HepG2 (cell line): ENCODE results near the gene TRRAP. TPM values are rescaled to one million over a fixed set of nuclear protein-coding genes. Genes with fewer than 3 reads are reported as not detected.

Source experiments
- ATAC-seq: fragments of 200-7000 bp; cut with Tn5 transposase; 3 replicates; pipeline ENCODE4 v1.9.1; 2020; ENCODE audit warnings: mild to moderate bottlenecking, moderate library complexity
- BruUV-seq: library from RNA; stranded (reverse); fragments of 400-500 nt; replicated peaks from 2 replicates; lab custom pipeline; 2021; lab: Mats Ljungman, UMichigan
- CTCF ChIA-PET: fragments of 300-600 bp; formaldehyde crosslinking; extraction: SDS; loops from one replicate; lab custom pipeline; 2021; ENCODE audit warnings: low total read pairs, inconsistent platforms, low intra/inter-chr PET ratio; lab: Yijun Ruan, JAX
- POLR2A ChIA-PET: fragments of 350-600 bp; sonication (Branson Sonifier 250); formaldehyde crosslinking; loops from one replicate; lab custom pipeline; 2020; ENCODE audit warnings: antibody characterized with exemption, inconsistent platforms; lab: Yijun Ruan, JAX
- DNase-seq: peaks from one replicate; pipeline ENCODE4 v3.0.0-alpha.2; 2015; ENCODE audit warnings: low spot score
- FAIRE-seq: peaks from 3 replicates; lab custom pipeline; 2011; peaks lifted over from hg19 to GRCh38; lab: Jason Lieb, UNC
- H2AFZ ChIP-seq: one replicate; pipeline ENCODE4 v1.6.1; 2011; ENCODE audit warnings: low read length, inconsistent platforms
- H3K27ac ChIP-seq: fragments of 300-600 bp; 3 replicates; pipeline ENCODE4 v1.8.0; 2011; ENCODE audit warnings: mixed run types, mild to moderate bottlenecking, mixed read lengths, low read length, inconsistent platforms; ENCODE audit not compliant: insufficient read depth; ENCODE audit errors: extremely low read length
- H3K27me3 ChIP-seq, 2 experiments: fragments of 200-600 bp in 1 of 2; 2 replicates in 1 of 2; 3 replicates in 1 of 2; pipeline versions ENCODE4 v1.6.0 to v1.8.0; 2011; ENCODE audit warnings: low read length in 2 of 2, mild to moderate bottlenecking in 2 of 2, moderate library complexity in 2 of 2, inconsistent platforms in 1 of 2; ENCODE audit not compliant: insufficient read depth in 2 of 2, control insufficient read depth in 1 of 2
- H3K36me3 ChIP-seq, 2 experiments: fragments of 200-600 bp in 1 of 2; replicated peaks in 1 of 2; 2 replicates in 1 of 2; 3 replicates in 1 of 2; pipeline versions ENCODE4 v1.5.1 to v1.8.0; 2011; ENCODE audit warnings: low read length in 2 of 2, inconsistent platforms in 1 of 2; ENCODE audit not compliant: insufficient read depth in 2 of 2, control insufficient read depth in 1 of 2
- H3K4me1 ChIP-seq: 2 replicates; pipeline ENCODE4 v1.5.1; 2012; ENCODE audit warnings: low read length, inconsistent platforms; ENCODE audit not compliant: insufficient read depth
- H3K4me2 ChIP-seq: 2 replicates; pipeline ENCODE4 v1.6.0; 2011; ENCODE audit warnings: low read depth, low read length, inconsistent platforms
- H3K4me3 ChIP-seq, 3 experiments: fragments of 200-600 bp in 1 of 3; sonication (generic), shearing (Covaris generic) in 1 of 3; replicated peaks in 1 of 3; 2 replicates each; pipeline ENCODE4 v1.5.1; 2011 to 2016; ENCODE audit warnings: low read length in 3 of 3, inconsistent platforms in 2 of 3, low read depth in 2 of 3, mild to moderate bottlenecking in 2 of 3, control low read depth in 1 of 3, mixed read lengths in 1 of 3; ENCODE audit not compliant: insufficient read depth in 1 of 3
- H3K79me2 ChIP-seq: one replicate; pipeline ENCODE4 v1.6.1; 2011; ENCODE audit warnings: low read length, inconsistent platforms; ENCODE audit not compliant: insufficient read depth
- H3K9ac ChIP-seq: 2 replicates; pipeline ENCODE4 v1.6.0; 2011; ENCODE audit warnings: mild to moderate bottlenecking, low read depth, low read length, inconsistent platforms; ENCODE audit not compliant: insufficient read depth
- H3K9me3 ChIP-seq: 2 replicates; pipeline ENCODE4 v1.5.1; 2012; ENCODE audit warnings: mild to moderate bottlenecking, low read length
- H4K20me1 ChIP-seq: 2 replicates; pipeline ENCODE4 v1.6.0; 2011; ENCODE audit warnings: inconsistent platforms, mild to moderate bottlenecking, low read length, moderate library complexity; ENCODE audit not compliant: insufficient read depth
- BCLAF1 ChIP-seq: fragments of 450-650 bp; IDR thresholded peaks from 2 replicates; pipeline ENCODE4 v1.6.1; 2017; ENCODE audit warnings: mild to moderate bottlenecking
- NPAS2 ChIP-seq: sonication (generic); formaldehyde crosslinking; IDR thresholded peaks from 2 replicates; pipeline ENCODE4 v1.8.0; 2022; ENCODE audit warnings: mild to moderate bottlenecking, missing genetic modification reagents, borderline replicate concordance
- PAXIP1 ChIP-seq: sonication (generic); formaldehyde crosslinking; conservative IDR thresholded peaks from 2 replicates; pipeline ENCODE4 v1.4.0; 2020; ENCODE audit warnings: mild to moderate bottlenecking, missing genetic modification reagents, moderate library complexity
- PBX2 ChIP-seq: IDR thresholded peaks from 2 replicates; pipeline ENCODE4 v1.6.1; 2016; ENCODE audit warnings: control low read depth
- PREB ChIP-seq: sonication (generic); formaldehyde crosslinking; IDR thresholded peaks from 2 replicates; pipeline ENCODE4 v1.4.0; 2020; ENCODE audit warnings: missing genetic modification reagents
- REST ChIP-seq, 2 experiments: IDR thresholded peaks; 2 replicates each; pipeline ENCODE4 v1.6.1; 2011 to 2012; ENCODE audit warnings: low read length in 2 of 2, borderline replicate concordance in 1 of 2, low read depth in 1 of 2, mild to moderate bottlenecking in 1 of 2, moderate library complexity in 1 of 2
- SMYD3 ChIP-seq: sonication (generic); formaldehyde crosslinking; IDR thresholded peaks from 2 replicates; pipeline ENCODE4 v1.8.1; 2023; ENCODE audit warnings: mild to moderate bottlenecking, missing genetic modification reagents
- ZMYM3 ChIP-seq: sonication (generic); formaldehyde crosslinking; IDR thresholded peaks from 2 replicates; pipeline ENCODE4 v1.5.1; 2020; ENCODE audit warnings: mild to moderate bottlenecking, missing genetic modification reagents
- ZNF143 ChIP-seq: sonication (generic); formaldehyde crosslinking; IDR thresholded peaks from 2 replicates; pipeline ENCODE4 v1.4.0; 2020; ENCODE audit warnings: missing genetic modification reagents
- ZNF580 ChIP-seq: IDR thresholded peaks from 2 replicates; pipeline ENCODE4 v1.6.1; 2016; ENCODE audit warnings: low read depth, borderline replicate concordance
- WGBS: methylation state at CpG from one replicate; pipeline ENCODE4 v1.1.6; 2017; ENCODE audit warnings: low lambda C conversion rate; 5-methylcytosine and 5-hydroxymethylcytosine counted together
- in situ Hi-C: cut with HindIII; loops from 2 replicates; pipeline ENCODE4 v1.10.0; 2017; ENCODE audit warnings: low pct_unique_long_range_greater_than_20kb; ENCODE audit not compliant: extremely low pct_ligation_motif_present
- intact Hi-C: fragments of 100-400 bp; cut with micrococcal nuclease; formaldehyde crosslinking; loops from one replicate; pipeline ENCODE4 v1.10.0; 2022; ENCODE audit not compliant: unreplicated experiment
- polyA plus RNA-seq, 8 experiments: library from polyadenylated mRNA; depleted of rRNA in 3 of 8; stranded (reverse) in 7 of 8; unstranded in 1 of 8; fragments of >200 nt; fragmentation: Illumina TruSeq in 4 of 8; extraction: Trizol in 4 of 8; gene quantifications; 2 replicates each; pipeline versions ENCODE4 v1.2.1 to v1.2.3, GENCODE V29; 2011 to 2016; ENCODE audit warnings: low read depth in 4 of 8, missing spikeins in 1 of 8, mixed read lengths in 1 of 8; ENCODE audit not compliant: insufficient read depth in 1 of 8
- total RNA-seq, 5 experiments: library from RNA; depleted of rRNA; stranded (reverse); fragments of >200 nt; fragmentation: Illumina TruSeq; extraction: Trizol; gene quantifications; 2 replicates each; pipeline ENCODE4 v1.2.3, GENCODE V29; 2016; ENCODE audit warnings: low read depth in 1 of 5

TRRAP gene
- total and polyA plus RNA-seq, 2 of the 13 experiments (the other 11 are each of a cell fraction or from before 2014, with no cell fraction given) = 8.6 to 10.5 TPM

- TF ChIP-seq BCLAF1 = no peak
- TF ChIP-seq ZNF143 (CRISPR knock-in tag) = no peak
Observed at GRCh38 chr7:98943336-98943735, 65.0 kb downstream of the TRRAP start (continued).

- FAIRE-seq (no peak), ATAC-seq (no peak), DNase-seq (no peak)
- in situ Hi-C loops (no loop called here), intact Hi-C loops (no loop called here)
- Histone ChIP-seq H2AFZ (no peak overlapping the region), H3K79me2 (no peaks in the 10 kb centered on the region), H3K9me3 (no peaks in the 10 kb centered on the region), H3K36me3 (peaks cover 30 to 79% of the 10 kb centered on the region in 2 experiments; a peak in 4 of 5 replicates), H3K4me3 (no peak overlapping the region), H3K27me3 (no peaks in the 10 kb centered on the region), H3K27ac (no peak overlapping the region), H4K20me1 (no peaks in the 10 kb centered on the region), H3K9ac (no peak overlapping the region), H3K4me2 (no peak overlapping the region), H3K4me1 (no peaks in the 10 kb centered on the region)
- ChIA-PET POLR2A (no interaction called here), CTCF (no interaction called here)
- 95% methylated on average over 4 of the region's 4 CpGs for WGBS
- no TSS peak for BruUV-seq
- TF ChIP-seq REST (IDR thresholded peaks at IDR 0.05; ENCODE audit: borderline replicate concordance in 1 of 2, low read depth in 1 of 2, low read length in 2 of 2) (no peak), PBX2 (CRISPR knock-in tag) (no peak), PAXIP1 (CRISPR knock-in tag) (no peak), ZNF580 (CRISPR knock-in tag) (no peak), ZMYM3 (no peak), NPAS2 (CRISPR knock-in tag) (no peak), SMYD3 (CRISPR knock-in tag) (no peak), PREB (no peak)
Observed at GRCh38 chr7:98944386-98944785, 66.1 kb downstream of the TRRAP start.
